Adrenal gland (tissue), 5 donors: Measurements from ENCODE around the gene ENPP6.

Experiments
- POLR2A ChIP-seq, 2 donors: fragments of 450-650 bp; IDR thresholded peaks; one replicate each; pipeline ENCODE4 v1.6.1; 2017; ENCODE audit warnings: antibody characterized with exemption in 2 of 2, mild to moderate bottlenecking in 2 of 2, moderate library complexity in 1 of 2
- TF ChIP-seq, protein P1 (sequence below), 6 experiments: fragments of 450-650 bp in 4 of 6; fragments of 200-600 bp in 2 of 6; sonication (generic) in 1 of 6; IDR thresholded peaks; 1 replicate in 5 of 6; 2 replicates in 1 of 6; pipeline versions ENCODE4 v1.5.1 to v1.8.0; 2016 to 2021; ENCODE audit warnings: antibody characterized with exemption in 6 of 6, mild to moderate bottlenecking in 2 of 6, moderate library complexity in 1 of 6
- donor health status: DM: no; HTN: no; CAD: no.

DNA sequence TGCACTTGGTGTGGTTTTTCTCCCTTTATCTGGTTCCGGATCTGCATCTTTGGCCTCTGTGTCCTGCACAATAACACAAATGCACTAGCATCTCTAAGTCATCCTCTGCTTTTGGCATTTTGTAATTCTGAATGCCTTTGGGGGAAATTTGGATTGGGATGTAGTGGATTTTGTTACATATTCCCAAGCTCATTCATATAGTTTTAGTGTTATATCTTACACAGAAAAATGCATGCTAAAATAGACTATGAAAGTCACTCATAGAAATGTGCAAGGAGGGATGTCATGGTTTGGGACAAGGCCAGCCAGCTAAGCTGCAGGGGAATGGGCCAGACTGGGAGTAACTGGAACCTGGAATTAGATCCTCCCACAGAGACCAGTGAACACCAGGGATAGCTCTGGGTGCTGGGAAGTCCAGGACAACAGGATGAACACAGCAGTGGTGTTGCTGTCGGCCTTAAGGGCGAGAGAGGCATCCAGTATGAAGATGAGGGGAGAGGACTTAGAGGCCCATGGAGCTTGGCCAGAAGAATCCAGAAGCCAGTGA lies 20.1 kb downstream of the ENPP6 start:
- TF ChIP-seq, protein P1, sequence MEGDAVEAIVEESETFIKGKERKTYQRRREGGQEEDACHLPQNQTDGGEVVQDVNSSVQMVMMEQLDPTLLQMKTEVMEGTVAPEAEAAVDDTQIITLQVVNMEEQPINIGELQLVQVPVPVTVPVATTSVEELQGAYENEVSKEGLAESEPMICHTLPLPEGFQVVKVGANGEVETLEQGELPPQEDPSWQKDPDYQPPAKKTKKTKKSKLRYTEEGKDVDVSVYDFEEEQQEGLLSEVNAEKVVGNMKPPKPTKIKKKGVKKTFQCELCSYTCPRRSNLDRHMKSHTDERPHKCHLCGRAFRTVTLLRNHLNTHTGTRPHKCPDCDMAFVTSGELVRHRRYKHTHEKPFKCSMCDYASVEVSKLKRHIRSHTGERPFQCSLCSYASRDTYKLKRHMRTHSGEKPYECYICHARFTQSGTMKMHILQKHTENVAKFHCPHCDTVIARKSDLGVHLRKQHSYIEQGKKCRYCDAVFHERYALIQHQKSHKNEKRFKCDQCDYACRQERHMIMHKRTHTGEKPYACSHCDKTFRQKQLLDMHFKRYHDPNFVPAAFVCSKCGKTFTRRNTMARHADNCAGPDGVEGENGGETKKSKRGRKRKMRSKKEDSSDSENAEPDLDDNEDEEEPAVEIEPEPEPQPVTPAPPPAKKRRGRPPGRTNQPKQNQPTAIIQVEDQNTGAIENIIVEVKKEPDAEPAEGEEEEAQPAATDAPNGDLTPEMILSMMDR (IDR thresholded peaks at IDR 0.05) = no peak
- TF ChIP-seq POLR2A (IDR thresholded peaks at IDR 0.05) = no peak
